Measurements from ENCODE around the gene OR14J1. TPM values are rescaled to one million over a fixed set of nuclear protein-coding genes. Genes with fewer than 3 reads are reported as not detected.

OR14J1 gene
- total and polyA plus RNA-seq, 2 of the 13 experiments (the other 11 are each of a cell fraction or from before 2014, with no cell fraction given) = 0.17 TPM; not detected in 1

DNA sequence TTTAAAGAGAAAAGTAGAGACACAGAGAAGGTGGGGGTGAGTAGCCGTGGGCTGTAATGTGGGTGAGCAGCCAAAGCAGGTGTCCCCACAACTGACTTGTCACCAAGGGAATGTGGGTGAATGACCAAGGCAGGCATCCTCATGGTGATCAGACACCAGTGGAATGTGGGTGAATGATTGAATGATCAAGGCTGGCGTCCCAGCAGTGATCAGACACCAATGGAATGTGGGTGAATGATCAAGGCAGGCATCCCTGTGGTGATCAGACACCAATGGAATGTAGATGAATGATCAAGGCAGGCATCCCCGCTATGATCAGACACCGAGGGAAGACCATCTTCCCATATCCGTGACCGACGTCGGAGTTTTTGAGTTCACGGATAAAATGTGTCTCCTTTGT, 49.8 kb upstream of the OR14J1 start (continued):
- TF ChIP-seq, protein P1, sequence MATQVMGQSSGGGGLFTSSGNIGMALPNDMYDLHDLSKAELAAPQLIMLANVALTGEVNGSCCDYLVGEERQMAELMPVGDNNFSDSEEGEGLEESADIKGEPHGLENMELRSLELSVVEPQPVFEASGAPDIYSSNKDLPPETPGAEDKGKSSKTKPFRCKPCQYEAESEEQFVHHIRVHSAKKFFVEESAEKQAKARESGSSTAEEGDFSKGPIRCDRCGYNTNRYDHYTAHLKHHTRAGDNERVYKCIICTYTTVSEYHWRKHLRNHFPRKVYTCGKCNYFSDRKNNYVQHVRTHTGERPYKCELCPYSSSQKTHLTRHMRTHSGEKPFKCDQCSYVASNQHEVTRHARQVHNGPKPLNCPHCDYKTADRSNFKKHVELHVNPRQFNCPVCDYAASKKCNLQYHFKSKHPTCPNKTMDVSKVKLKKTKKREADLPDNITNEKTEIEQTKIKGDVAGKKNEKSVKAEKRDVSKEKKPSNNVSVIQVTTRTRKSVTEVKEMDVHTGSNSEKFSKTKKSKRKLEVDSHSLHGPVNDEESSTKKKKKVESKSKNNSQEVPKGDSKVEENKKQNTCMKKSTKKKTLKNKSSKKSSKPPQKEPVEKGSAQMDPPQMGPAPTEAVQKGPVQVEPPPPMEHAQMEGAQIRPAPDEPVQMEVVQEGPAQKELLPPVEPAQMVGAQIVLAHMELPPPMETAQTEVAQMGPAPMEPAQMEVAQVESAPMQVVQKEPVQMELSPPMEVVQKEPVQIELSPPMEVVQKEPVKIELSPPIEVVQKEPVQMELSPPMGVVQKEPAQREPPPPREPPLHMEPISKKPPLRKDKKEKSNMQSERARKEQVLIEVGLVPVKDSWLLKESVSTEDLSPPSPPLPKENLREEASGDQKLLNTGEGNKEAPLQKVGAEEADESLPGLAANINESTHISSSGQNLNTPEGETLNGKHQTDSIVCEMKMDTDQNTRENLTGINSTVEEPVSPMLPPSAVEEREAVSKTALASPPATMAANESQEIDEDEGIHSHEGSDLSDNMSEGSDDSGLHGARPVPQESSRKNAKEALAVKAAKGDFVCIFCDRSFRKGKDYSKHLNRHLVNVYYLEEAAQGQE (IDR thresholded peaks at IDR 0.05; ENCODE audit: borderline replicate concordance in 1 of 2, low read depth in 1 of 2, low read length in 2 of 2) = no peak
- TF ChIP-seq ZNF788 (CRISPR knock-in tag; IDR thresholded peaks at IDR 0.05; ENCODE audit: borderline replicate concordance) = no peak
- no peak for TF ChIP-seq KDM6A (CRISPR knock-in tag; IDR thresholded peaks at IDR 0.05; ENCODE audit: low read depth)

- no peaks in the 10 kb centered on the region for H3K27me3 ChIP-seq (ENCODE audit: control insufficient read depth in 1 of 2, insufficient read depth in 2 of 2, low read length in 2 of 2)
- no peak overlapping the region for H3K27ac ChIP-seq (ENCODE audit: extremely low read length, insufficient read depth, low read length)
- H3K36me3 ChIP-seq (replicated peaks in 1 of 2; ENCODE audit: control insufficient read depth in 1 of 2, insufficient read depth in 2 of 2, low read length in 2 of 2) = no peaks in the 10 kb centered on the region
- no peak for ATAC-seq
- DNase-seq (ENCODE audit: low spot score) = no peak
- CTCF ChIA-PET (ENCODE audit: low intra/inter-chr PET ratio, low total read pairs) = no interaction called here
- H3K4me2 ChIP-seq (ENCODE audit: low read depth, low read length) = no peak overlapping the region
- intact Hi-C loops (cut with micrococcal nuclease; ENCODE audit: unreplicated experiment) (no loop called here), in situ Hi-C loops (cut with HindIII; ENCODE audit: extremely low pct_ligation_motif_present, low pct_unique_long_range_greater_than_20kb) (no loop called here)
- H3K4me1 ChIP-seq (ENCODE audit: insufficient read depth, low read length) = no peaks in the 10 kb centered on the region
- H2AFZ ChIP-seq (ENCODE audit: low read length) = no peak overlapping the region
- H3K79me2 ChIP-seq (ENCODE audit: insufficient read depth, low read length) = no peaks in the 10 kb centered on the region
- BruUV-seq (replicated peaks) = no TSS peak
- no peaks in the 10 kb centered on the region for H3K9me3 ChIP-seq (ENCODE audit: low read length)
- TF ChIP-seq ZNF317 (CRISPR knock-in tag; IDR thresholded peaks at IDR 0.05) (peak; percentile 83), FOXP4 (CRISPR knock-in tag; IDR thresholded peaks at IDR 0.05) (no peak), ZNF724P (CRISPR knock-in tag; IDR thresholded peaks at IDR 0.05; ENCODE audit: borderline replicate concordance) (no peak), ZNF205 (CRISPR knock-in tag; IDR thresholded peaks at IDR 0.05) (no peak)
- no peaks in the 10 kb centered on the region for H4K20me1 ChIP-seq (ENCODE audit: insufficient read depth, low read length)
- 18% methylated on average over 2 of the region's 2 CpGs for WGBS (ENCODE audit: low lambda C conversion rate)
- FAIRE-seq = no peak
- POLR2A ChIA-PET = no interaction called here
- no peak overlapping the region for H3K9ac ChIP-seq (ENCODE audit: insufficient read depth, low read depth, low read length)
- H3K4me3 ChIP-seq (replicated peaks in 1 of 3; ENCODE audit: insufficient read depth in 1 of 3, low read depth in 2 of 3, low read length in 3 of 3) = no peak overlapping the region
These were observed 46.0 kb upstream of the OR14J1 start for GRCh38 chr6:29255530-29255929.
